ENCODE results near the gene NOB1. TPM values are rescaled to one million over a fixed set of nuclear protein-coding genes. Genes with fewer than 3 reads are reported as not detected.

The NOB1 gene
- total and polyA plus RNA-seq, 4 donors, result 6.9 to 19.7 (median 12.5) TPM

- H3K36me3 ChIP-seq (ENCODE audit: control insufficient read depth in 4 of 4, insufficient read depth in 3 of 4, low read depth in 1 of 4, low read length in 3 of 4), result peaks cover 9 to 17% (median 12%) of the 10 kb centered on the region in 4 donors
- no peak overlapping the region for H3K27ac ChIP-seq (ENCODE audit: low read depth in 1 of 2, low read length in 2 of 2)
- TF ChIP-seq RAD21 (IDR thresholded peaks at IDR 0.05), result peak in 1 of 2 donors; percentile 17
- TF ChIP-seq FOXA2 (IDR thresholded peaks at IDR 0.05), result no peak
- DNase-seq (ENCODE audit: low spot score), result no peak
- 87% methylated on average over 8 of the region's 8 CpGs for WGBS
- peaks cover 0 to 4% (median 1%) of the 10 kb centered on the region in 4 donors for H3K4me1 ChIP-seq (ENCODE audit: control insufficient read depth in 4 of 4, insufficient read depth in 4 of 4, low read length in 3 of 4)
- no peaks in the 10 kb centered on the region for H3K27me3 ChIP-seq (ENCODE audit: control insufficient read depth in 4 of 4, insufficient read depth in 4 of 4, low read length in 3 of 4)
- H3K9ac ChIP-seq (ENCODE audit: low read depth in 1 of 2, low read length in 2 of 2), result no peak overlapping the region
- no peak overlapping the region for H3K4me3 ChIP-seq (ENCODE audit: low read depth in 1 of 3, low read length in 3 of 3)
- H3K9me3 ChIP-seq (ENCODE audit: control insufficient read depth in 4 of 4, low read length in 3 of 4), result no peaks in the 10 kb centered on the region
Measured at GRCh38 chr16:69798466-69798865, 43.7 kb upstream of the NOB1 start.

DNA sequence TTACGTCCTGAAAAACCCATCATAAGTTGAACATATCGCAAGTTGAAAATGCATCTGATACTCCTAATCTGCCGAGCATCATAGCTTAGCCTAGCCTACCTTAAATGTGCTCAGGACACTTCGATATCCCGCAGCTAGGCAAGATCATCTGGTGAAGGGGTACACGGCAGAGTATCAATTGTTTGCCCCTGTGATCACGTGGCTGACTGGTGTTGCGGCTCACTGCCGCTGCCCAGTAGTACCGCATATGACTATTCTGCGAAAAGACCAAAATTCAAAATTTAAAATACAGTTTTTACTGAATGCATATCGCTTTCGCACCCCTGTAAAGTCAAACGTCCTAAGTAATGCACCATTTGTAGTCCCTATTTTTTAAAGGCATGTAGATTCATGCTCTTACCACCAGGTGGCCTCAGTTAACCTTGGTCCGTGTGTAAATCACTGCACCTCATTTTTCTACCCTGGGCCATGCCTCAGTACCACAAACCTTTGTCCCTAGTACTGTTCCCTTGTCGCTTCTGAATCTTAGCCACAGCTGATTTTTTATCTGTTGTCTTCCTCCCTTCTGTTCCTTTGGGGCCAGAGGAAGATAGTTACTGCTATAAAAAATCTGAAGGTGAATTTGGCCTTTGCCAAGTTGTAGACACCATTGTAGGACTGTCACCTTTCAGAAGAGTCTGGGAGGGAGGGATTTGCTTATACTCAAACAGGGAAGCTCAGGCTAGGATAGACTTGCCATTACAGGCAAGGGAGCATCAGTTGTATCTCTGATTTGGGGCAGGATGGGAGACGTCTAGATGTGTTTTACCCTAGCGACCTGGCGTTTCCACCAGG, 41.8 kb upstream of the NOB1 start:
- TF ChIP-seq RAD21 (IDR thresholded peaks at IDR 0.05) (peak; percentile 96 to 97), FOXA2 (IDR thresholded peaks at IDR 0.05) (no peak), JUND (IDR thresholded peaks at IDR 0.05) (no peak), HNF4A (conservative IDR thresholded peaks at IDR 0.05) (peak in 1 of 2 donors; percentile 12), GABPA (IDR thresholded peaks at IDR 0.05 in 1 of 2, conservative IDR thresholded peaks at IDR 0.05 in 1 of 2) (no peak)
- TF ChIP-seq, protein P1, sequence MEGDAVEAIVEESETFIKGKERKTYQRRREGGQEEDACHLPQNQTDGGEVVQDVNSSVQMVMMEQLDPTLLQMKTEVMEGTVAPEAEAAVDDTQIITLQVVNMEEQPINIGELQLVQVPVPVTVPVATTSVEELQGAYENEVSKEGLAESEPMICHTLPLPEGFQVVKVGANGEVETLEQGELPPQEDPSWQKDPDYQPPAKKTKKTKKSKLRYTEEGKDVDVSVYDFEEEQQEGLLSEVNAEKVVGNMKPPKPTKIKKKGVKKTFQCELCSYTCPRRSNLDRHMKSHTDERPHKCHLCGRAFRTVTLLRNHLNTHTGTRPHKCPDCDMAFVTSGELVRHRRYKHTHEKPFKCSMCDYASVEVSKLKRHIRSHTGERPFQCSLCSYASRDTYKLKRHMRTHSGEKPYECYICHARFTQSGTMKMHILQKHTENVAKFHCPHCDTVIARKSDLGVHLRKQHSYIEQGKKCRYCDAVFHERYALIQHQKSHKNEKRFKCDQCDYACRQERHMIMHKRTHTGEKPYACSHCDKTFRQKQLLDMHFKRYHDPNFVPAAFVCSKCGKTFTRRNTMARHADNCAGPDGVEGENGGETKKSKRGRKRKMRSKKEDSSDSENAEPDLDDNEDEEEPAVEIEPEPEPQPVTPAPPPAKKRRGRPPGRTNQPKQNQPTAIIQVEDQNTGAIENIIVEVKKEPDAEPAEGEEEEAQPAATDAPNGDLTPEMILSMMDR (IDR thresholded peaks at IDR 0.05; ENCODE audit: low read depth, low read length, missing input control), result peak; percentile 95
- peaks cover 0 to 4% (median 1%) of the 10 kb centered on the region in 4 donors for H3K4me1 ChIP-seq (ENCODE audit: control insufficient read depth in 4 of 4, insufficient read depth in 4 of 4, low read length in 3 of 4)
- peak overlapping the region in 1 of 3 donors; percentile 14 for H3K4me3 ChIP-seq (ENCODE audit: low read depth in 1 of 3, low read length in 3 of 3)
- H3K9me3 ChIP-seq (ENCODE audit: control insufficient read depth in 4 of 4, low read length in 3 of 4), result no peaks in the 10 kb centered on the region
- H3K36me3 ChIP-seq (ENCODE audit: control insufficient read depth in 4 of 4, insufficient read depth in 3 of 4, low read depth in 1 of 4, low read length in 3 of 4), result peaks cover 5 to 14% (median 7%) of the 10 kb centered on the region in 4 donors
- no peak for DNase-seq (ENCODE audit: low spot score)
- no peaks in the 10 kb centered on the region for H3K27me3 ChIP-seq (ENCODE audit: control insufficient read depth in 4 of 4, insufficient read depth in 4 of 4, low read length in 3 of 4)
- H3K9ac ChIP-seq (ENCODE audit: low read depth in 1 of 2, low read length in 2 of 2), result no peak overlapping the region
- H3K27ac ChIP-seq (ENCODE audit: low read depth in 1 of 2, low read length in 2 of 2), result no peak overlapping the region
- WGBS, result 43% methylated on average over 19 of the region's 19 CpGs

DNA sequence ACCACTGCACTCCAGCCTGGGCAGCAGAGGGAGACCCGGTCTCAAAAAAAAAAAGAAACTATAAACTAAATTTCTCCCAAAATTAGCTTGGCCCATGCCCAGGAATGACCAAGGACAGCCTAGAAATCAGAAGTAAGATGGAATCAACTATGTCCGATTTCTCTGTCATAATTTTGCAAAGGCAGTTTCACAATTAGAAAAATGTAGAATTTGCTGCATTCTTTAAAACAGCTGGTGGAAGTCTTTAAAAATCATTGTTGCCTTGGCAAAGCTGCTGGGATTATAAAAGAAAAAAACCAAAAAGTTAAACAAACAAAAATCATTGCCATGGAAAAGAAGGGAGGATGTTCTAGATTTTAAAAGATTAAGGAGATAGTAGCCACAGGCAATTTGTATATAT, 39.8 kb upstream of the NOB1 start:
- Histone ChIP-seq H3K9ac (ENCODE audit: low read depth in 1 of 2, low read length in 2 of 2) (no peak overlapping the region), H3K27me3 (ENCODE audit: control insufficient read depth in 4 of 4, insufficient read depth in 4 of 4, low read length in 3 of 4) (no peaks in the 10 kb centered on the region), H3K27ac (ENCODE audit: low read depth in 1 of 2, low read length in 2 of 2) (no peak overlapping the region), H3K9me3 (ENCODE audit: control insufficient read depth in 4 of 4, low read length in 3 of 4) (no peaks in the 10 kb centered on the region), H3K4me1 (ENCODE audit: control insufficient read depth in 4 of 4, insufficient read depth in 4 of 4, low read length in 3 of 4) (peaks cover 0 to 4% (median 1%) of the 10 kb centered on the region in 4 donors), H3K4me3 (ENCODE audit: low read depth in 1 of 3, low read length in 3 of 3) (no peak overlapping the region), H3K36me3 (ENCODE audit: control insufficient read depth in 4 of 4, insufficient read depth in 3 of 4, low read depth in 1 of 4, low read length in 3 of 4) (peaks cover 1 to 8% (median 5%) of the 10 kb centered on the region in 4 donors)
- no peak for TF ChIP-seq RXRA (IDR thresholded peaks at IDR 0.05)
- TF ChIP-seq, protein P1 (IDR thresholded peaks at IDR 0.05; ENCODE audit: low read depth, low read length, missing input control), result no peak
- WGBS, result 89% methylated on average over 2 of the region's 2 CpGs
- no peak for DNase-seq (ENCODE audit: low spot score)

Data from liver (tissue), 9 donors.